Panc1 (cell line): Measurements from ENCODE around the gene LURAP1L. TPM values are rescaled to one million over a fixed set of nuclear protein-coding genes. Genes with fewer than 3 reads are reported as not detected.
"Not testable (repeated sequence)": the region's sequence is repeated elsewhere in the genome, so short reads cannot be mapped to it uniquely, and the experiment has no call there.

ENCODE experiments used
- ATAC-seq: fragments of 200-7000 bp; cut with Tn5 transposase; 2 replicates; pipeline ENCODE4 v1.9.1; 2020; ENCODE audit warnings: mild to moderate bottlenecking, moderate library complexity
- BruUV-seq: library from RNA; stranded (reverse); fragments of 400-500 nt; replicated peaks from 2 replicates; lab custom pipeline; 2021; lab: Mats Ljungman, UMichigan
- CTCF ChIA-PET: fragments of 300-600 bp; sonication (Branson Sonifier 250); formaldehyde crosslinking; loops from one replicate; lab custom pipeline; 2022; ENCODE audit warnings: antibody characterized with exemption; lab: Charles Lee
- POLR2A ChIA-PET: fragments of 300-600 bp; sonication (Branson Sonifier 250); formaldehyde crosslinking; loops from one replicate; lab custom pipeline; 2022; ENCODE audit warnings: antibody characterized with exemption; lab: Charles Lee
- DNase-seq: peaks from one replicate; pipeline ENCODE4 v3.0.0-alpha.2; 2010; ENCODE audit warnings: low read depth, low spot score
- H3K27ac ChIP-seq: 2 replicates; pipeline ENCODE4 v1.5.1; 2011; ENCODE audit warnings: mild to moderate bottlenecking, low read length, inconsistent platforms
- H3K27me3 ChIP-seq: fragments of 200-500 bp; sonication (Bioruptor generic); 2 replicates; pipeline ENCODE4 v1.6.0; 2014; ENCODE audit warnings: low read length, inconsistent platforms; ENCODE audit not compliant: control insufficient read depth, insufficient read depth
- H3K36me3 ChIP-seq: fragments of 200-500 bp; sonication (Bioruptor generic); 2 replicates; pipeline ENCODE4 v1.5.1; 2014; ENCODE audit warnings: inconsistent platforms, mild to moderate bottlenecking, low read length, moderate library complexity; ENCODE audit not compliant: control insufficient read depth, insufficient read depth
- H3K4me1 ChIP-seq: 2 replicates; pipeline ENCODE4 v1.5.1; 2011; ENCODE audit warnings: inconsistent platforms, mild to moderate bottlenecking, low read length, moderate library complexity; ENCODE audit not compliant: control insufficient read depth, insufficient read depth
- H3K4me3 ChIP-seq, 2 experiments: 2 replicates each; pipeline ENCODE4 v1.5.1; 2011 to 2012; ENCODE audit warnings: low read depth in 2 of 2, low read length in 2 of 2, mild to moderate bottlenecking in 2 of 2, inconsistent platforms in 1 of 2, moderate library complexity in 1 of 2
- H3K9me3 ChIP-seq: fragments of 200-500 bp; sonication (Bioruptor generic); 2 replicates; pipeline ENCODE4 v1.5.1; 2014; ENCODE audit warnings: low read depth, mild to moderate bottlenecking, inconsistent platforms, low read length, moderate library complexity; ENCODE audit not compliant: control insufficient read depth, insufficient read depth
- CTCF ChIP-seq: fragments of 450-650 bp; IDR thresholded peaks from 2 replicates; pipeline ENCODE4 v1.5.1; 2017; ENCODE audit warnings: mild to moderate bottlenecking
- POLR2AphosphoS5 ChIP-seq: IDR thresholded peaks from 2 replicates; pipeline ENCODE4 v1.6.1; 2012; ENCODE audit warnings: mild to moderate bottlenecking, low read depth, low read length, moderate library complexity
- SIN3A ChIP-seq: IDR thresholded peaks from 2 replicates; pipeline ENCODE4 v1.6.1; 2012; ENCODE audit warnings: low read depth, mild to moderate bottlenecking, low read length, moderate library complexity, borderline replicate concordance; ENCODE audit not compliant: insufficient read depth
- TCF7L2 ChIP-seq: IDR thresholded peaks from 2 replicates; pipeline ENCODE4 v1.6.1; 2011; ENCODE audit warnings: mild to moderate bottlenecking, low read depth, low read length, inconsistent platforms
- in situ Hi-C: cut with HindIII; loops from 2 replicates; pipeline ENCODE4 v1.10.0; 2016; ENCODE audit warnings: low sequenced_read_pairs, low pct_unique_long_range_greater_than_20kb
- intact Hi-C: fragments of 100-400 bp; cut with micrococcal nuclease; formaldehyde crosslinking; loops from one replicate; pipeline ENCODE4 v1.10.0; 2022; ENCODE audit not compliant: unreplicated experiment
- total RNA-seq: library from RNA; stranded (reverse); gene quantifications from one replicate; pipeline ENCODE4 v1.2.1, GENCODE V29; 2021; ENCODE audit not compliant: unreplicated experiment
- TF ChIP-seq, protein P1 (sequence below), 2 experiments: IDR thresholded peaks; 2 replicates each; pipeline ENCODE4 v1.6.1; 2011 to 2012; ENCODE audit warnings: low read depth in 2 of 2, control low read depth in 1 of 2, low read length in 1 of 2, mild to moderate bottlenecking in 1 of 2, moderate library complexity in 1 of 2; ENCODE audit not compliant: insufficient read depth in 1 of 2

Gene LURAP1L
- total RNA-seq, 1 experiment from 2014 or later = 6.8 TPM

DNA sequence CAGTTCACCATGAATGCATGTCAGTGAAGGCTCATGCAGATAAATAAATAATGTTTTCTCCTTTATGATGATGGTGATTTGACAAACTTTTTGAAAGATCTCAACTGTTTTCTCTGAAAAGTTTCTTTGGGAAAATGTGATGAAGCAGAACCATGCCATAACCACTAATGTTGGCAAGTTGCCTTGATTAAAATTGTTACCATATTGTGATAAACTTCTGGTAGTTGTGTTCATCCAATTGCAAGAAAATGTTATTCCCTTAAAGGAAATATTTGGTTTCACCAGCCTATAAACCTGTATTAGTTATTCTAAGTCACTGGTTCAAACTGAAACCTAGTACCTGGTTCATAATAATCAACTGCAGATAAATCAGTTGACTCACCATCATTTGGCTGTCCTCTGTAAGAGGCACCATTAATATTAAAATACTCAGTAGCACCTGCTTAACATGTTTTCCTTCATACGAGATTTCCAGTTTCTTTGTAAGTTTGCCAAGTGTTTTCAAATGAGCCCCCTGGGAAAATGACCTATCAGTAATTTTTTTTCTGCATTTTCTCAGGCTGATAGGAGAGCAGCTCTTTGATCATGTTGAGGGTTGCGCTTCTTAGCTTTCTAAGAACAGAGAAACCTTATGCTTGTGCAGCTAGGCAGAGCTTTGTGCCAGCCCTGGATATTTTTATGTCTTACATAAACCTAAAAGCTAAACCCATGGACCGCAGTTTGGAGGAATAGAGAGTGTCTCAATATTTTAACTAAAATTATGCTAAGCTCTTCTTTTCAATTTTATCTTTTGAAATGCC lies 88.0 kb downstream of the LURAP1L start:
- Histone ChIP-seq H3K9me3 (no peaks in the 10 kb centered on the region), H3K36me3 (no peaks in the 10 kb centered on the region), H3K4me3 (no peak overlapping the region), H3K27ac (no peak overlapping the region), H3K4me1 (no peaks in the 10 kb centered on the region), H3K27me3 (no peaks in the 10 kb centered on the region)
- DNase-seq (no peak), ATAC-seq (no peak)
- intact Hi-C loops (no loop called here), in situ Hi-C loops (no loop called here)
- TF ChIP-seq, protein P1, sequence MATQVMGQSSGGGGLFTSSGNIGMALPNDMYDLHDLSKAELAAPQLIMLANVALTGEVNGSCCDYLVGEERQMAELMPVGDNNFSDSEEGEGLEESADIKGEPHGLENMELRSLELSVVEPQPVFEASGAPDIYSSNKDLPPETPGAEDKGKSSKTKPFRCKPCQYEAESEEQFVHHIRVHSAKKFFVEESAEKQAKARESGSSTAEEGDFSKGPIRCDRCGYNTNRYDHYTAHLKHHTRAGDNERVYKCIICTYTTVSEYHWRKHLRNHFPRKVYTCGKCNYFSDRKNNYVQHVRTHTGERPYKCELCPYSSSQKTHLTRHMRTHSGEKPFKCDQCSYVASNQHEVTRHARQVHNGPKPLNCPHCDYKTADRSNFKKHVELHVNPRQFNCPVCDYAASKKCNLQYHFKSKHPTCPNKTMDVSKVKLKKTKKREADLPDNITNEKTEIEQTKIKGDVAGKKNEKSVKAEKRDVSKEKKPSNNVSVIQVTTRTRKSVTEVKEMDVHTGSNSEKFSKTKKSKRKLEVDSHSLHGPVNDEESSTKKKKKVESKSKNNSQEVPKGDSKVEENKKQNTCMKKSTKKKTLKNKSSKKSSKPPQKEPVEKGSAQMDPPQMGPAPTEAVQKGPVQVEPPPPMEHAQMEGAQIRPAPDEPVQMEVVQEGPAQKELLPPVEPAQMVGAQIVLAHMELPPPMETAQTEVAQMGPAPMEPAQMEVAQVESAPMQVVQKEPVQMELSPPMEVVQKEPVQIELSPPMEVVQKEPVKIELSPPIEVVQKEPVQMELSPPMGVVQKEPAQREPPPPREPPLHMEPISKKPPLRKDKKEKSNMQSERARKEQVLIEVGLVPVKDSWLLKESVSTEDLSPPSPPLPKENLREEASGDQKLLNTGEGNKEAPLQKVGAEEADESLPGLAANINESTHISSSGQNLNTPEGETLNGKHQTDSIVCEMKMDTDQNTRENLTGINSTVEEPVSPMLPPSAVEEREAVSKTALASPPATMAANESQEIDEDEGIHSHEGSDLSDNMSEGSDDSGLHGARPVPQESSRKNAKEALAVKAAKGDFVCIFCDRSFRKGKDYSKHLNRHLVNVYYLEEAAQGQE (IDR thresholded peaks at IDR 0.05; ENCODE audit: insufficient read depth in 1 of 2, low read depth in 2 of 2, low read length in 1 of 2) = no peak
- no peak for TF ChIP-seq POLR2AphosphoS5
- TF ChIP-seq CTCF = no peak
- no peak for TF ChIP-seq TCF7L2
- no peak for TF ChIP-seq SIN3A
- POLR2A ChIA-PET = no interaction called here
- no TSS peak for BruUV-seq
- CTCF ChIA-PET = no interaction called here

DNA sequence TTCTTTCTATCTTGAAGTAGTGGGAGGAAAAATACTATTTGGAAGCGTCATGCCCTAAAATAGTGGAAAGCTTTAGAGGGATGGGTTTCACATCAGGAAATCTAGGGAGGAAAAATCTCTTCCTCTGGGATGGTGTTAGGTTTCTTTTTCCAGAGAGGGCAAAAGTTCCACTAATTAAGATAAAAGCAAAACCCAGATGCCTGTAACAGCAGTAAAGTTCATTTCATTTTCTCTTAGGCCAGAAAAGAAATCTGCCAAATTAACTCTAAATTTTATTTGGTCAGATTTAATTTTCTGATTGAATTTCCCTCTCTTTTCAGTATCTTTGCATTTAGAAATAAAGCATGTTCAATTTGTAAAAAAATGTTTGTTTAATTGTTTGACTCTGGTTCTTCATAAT lies 88.8 kb downstream of the LURAP1L start:
- Histone ChIP-seq H3K4me1 (no peaks in the 10 kb centered on the region), H3K27ac (no peak overlapping the region), H3K4me3 (no peak overlapping the region), H3K36me3 (no peaks in the 10 kb centered on the region), H3K27me3 (no peaks in the 10 kb centered on the region), H3K9me3 (no peaks in the 10 kb centered on the region)
- ATAC-seq (no peak), DNase-seq (no peak)
- CTCF ChIA-PET = no interaction called here
- intact Hi-C loops (no loop called here), in situ Hi-C loops (no loop called here)
- TF ChIP-seq TCF7L2 (no peak), SIN3A (no peak), CTCF (no peak)
- TF ChIP-seq, protein P1 (IDR thresholded peaks at IDR 0.05; ENCODE audit: insufficient read depth in 1 of 2, low read depth in 2 of 2, low read length in 1 of 2) = no peak
- BruUV-seq = no TSS peak
- POLR2A ChIA-PET = no interaction called here

DNA sequence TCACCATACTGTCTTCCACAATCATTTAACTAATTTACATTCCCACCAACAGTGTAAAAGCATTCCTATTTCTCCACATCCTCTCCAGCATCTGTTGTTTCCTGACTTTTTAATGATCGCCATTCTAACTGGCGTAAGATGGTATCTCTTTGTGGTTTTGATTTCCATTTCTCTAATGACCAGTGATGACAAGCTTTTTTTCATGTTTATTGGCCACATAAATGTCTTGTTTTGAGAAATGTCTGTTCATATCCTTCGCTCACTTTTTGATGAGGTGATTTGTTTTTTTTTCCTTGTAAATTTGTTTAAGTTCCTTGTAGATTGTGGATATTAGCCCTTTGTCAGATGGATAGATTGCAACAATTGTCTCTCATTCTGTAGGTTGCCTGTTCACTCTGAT lies 90.6 kb downstream of the LURAP1L start:
- H3K4me3 ChIP-seq, BruUV-seq, POLR2A ChIA-PET, H3K27me3 ChIP-seq, H3K9me3 ChIP-seq, H3K4me1 ChIP-seq, H3K36me3 ChIP-seq, CTCF ChIA-PET, ATAC-seq, DNase-seq, in situ Hi-C loops, H3K27ac ChIP-seq, intact Hi-C loops: not testable (repeated sequence)
